ENCODE results near the gene GPR158.

GPR158 gene

DNA sequence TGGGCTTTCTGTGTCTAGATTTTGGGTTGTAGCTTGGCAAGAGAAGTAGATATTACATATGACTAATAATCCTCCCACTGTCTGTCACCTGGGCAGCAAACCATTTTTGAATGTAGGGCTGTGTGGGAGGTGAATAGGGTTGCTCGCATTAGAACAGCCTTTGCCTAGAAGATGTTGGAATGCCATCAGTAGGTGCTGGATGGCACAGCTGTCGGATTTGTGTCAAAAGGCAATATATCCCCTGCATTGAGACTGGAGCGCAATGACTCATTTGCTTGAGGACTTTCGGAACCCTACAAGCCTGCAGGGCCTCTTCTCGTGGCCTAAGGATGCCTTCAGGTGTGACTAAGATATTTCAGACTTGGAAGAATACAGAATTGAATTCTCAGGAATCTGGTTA lies 323.8 kb downstream of the GPR158 start:
- no peak for DNase-seq (ENCODE audit: low spot score)

DNA sequence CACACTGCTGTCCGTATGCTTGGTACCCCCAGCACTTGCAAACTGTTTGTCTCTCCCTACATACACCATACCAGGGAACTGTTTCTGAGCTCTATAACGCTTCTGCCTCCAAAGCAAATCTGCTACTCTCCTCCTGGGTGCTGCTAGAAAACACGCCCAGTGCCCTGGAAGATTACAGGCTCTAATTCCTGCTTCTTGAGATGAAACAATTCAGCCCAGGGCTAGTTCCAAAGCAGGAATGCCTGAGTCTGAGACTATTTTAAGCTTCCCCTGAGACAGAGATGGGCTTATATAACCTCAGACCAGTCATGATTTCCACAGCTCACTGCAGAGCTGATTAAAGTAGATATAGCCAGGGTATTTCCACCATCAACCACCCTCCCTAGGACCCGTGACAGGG lies 327.1 kb downstream of the GPR158 start:
- DNase-seq (ENCODE audit: low spot score) = no peak

DNA sequence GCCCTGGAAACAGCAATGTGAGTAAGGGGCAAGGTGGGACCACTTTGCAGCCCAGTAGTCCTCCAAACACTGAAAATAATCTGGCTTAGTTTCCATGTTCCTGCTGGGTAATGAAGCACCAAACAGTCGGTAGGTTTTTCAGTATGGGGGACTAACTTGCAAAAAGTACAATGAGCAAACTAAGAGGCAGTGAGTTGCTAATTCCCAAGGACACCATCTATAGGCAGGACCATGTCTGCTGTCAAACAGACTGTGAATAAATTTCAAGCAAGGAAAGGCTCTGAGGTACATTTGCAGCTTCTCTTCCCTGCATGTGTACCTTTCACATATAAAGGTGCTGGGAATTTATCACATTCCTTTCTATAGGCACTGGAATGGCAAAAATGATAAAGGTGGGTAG lies 327.7 kb downstream of the GPR158 start:
- no peak for DNase-seq (ENCODE audit: low spot score)

DNA sequence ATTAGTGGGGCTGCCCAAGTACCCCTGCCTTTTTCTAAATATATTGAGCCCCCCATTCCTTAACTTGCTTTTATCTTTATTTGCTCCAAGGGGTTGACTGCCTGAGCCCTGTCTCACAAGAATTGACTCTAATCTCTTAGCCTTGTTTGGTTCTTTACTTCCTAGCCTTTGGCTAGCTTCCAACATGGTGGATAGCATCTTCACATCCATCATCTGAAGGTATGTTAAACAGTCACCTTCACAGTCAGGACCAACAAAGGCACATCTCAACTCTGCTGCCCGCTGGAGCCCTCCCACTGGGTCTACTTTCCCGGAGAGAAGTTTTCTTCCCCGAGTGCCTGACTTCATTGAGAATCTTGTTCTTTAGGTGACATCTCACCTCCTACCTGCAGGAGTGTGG lies 329.5 kb downstream of the GPR158 start:
- DNase-seq (ENCODE audit: low spot score) = no peak

DNA sequence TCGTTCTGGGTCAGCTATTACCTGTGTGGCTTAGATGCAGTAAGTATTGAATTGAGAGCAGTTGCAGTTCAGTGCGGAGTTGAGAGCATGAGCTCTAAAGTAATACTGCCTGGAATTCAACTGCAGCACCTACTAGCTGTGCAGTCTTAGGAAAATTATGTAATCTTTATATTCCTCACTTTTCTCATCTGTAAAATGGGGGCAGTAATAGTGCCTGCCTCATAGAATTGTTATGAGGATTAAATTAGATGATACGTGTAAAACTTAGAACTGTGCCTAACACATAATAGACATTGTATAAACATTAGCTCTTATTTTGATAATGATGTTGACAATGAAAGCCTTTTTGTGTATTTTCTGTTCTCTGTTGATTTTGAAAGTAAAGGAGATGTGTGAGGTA lies 330.0 kb downstream of the GPR158 start:
- DNase-seq (ENCODE audit: low spot score) = no peak

DNA sequence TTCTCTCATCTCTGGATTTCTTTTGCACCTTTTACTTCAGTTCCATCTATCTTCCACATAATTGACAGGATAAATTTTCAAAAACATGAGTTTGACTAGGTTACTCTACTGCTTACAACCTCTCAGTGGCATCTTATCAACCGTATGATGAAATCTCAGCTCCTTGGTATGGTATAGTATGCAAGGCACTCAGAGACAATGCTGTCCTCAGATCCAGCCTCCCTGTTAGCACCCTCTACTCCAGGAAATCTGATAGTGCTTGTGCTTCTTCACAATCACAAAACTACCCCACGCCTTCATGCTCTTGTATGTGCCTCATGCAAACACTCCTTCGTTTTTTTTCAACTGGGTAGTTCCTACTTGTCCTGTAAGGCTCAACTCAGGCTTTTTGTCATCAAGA lies 330.7 kb downstream of the GPR158 start:
- DNase-seq (ENCODE audit: low spot score) = no peak

DNA sequence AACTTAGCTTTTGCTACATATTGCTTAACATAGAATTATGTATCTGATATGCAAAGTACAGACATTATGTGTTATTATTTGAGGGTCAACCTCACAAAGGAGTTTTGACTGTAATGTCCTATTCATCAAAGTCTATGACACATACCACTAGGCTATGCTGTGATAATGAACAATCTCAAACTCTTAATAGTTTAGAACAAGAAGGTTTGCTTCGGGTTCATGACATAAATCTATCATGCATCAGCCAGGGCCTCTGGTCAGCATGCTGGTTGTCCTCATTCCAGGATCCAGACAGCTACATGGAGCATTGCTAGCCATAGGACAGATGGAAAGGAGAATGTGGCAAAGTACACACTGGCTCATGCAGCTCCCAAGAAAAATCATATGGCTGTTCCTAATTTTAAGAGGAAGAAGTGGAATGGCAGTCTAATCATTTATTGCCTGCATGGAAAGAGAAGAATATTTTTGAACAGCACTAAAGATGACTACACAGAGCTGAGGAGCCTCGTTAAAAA lies 332.1 kb downstream of the GPR158 start:
- DNase-seq (ENCODE audit: low spot score) = no peak

DNA sequence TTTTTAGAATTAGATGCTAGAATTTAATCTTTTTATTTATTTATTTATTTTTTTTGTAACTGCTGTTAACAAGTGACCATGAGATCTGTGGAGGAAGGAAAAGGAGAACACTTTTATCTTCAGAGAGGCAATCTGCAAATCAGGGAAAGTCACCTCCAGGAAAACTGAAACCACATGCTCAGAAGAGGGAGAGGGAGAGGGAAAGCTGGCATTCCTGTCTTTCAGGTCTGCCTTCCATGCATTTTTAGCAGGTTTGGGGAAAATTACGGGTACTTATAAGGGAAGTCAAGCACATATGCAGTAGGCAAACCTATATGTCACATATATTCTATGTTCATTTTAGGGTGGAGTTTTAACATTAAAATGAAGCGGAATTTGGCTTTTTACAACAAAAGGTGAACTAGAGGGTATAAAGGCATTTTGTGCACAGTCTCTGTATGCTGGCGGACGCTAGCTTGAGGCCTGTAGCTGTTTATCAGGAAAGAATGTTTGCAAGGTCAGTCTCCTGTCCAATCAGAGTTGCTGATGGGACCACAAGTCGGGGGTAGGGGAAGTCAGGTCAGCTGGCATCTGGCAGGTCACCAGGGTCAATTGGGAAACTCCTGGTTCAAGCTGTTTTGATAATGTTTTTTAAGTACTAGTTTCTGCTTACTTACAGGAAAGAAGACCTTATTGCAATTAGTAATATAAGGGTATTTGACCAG lies 333.5 kb downstream of the GPR158 start:
- DNase-seq (ENCODE audit: low spot score) = no peak

DNA sequence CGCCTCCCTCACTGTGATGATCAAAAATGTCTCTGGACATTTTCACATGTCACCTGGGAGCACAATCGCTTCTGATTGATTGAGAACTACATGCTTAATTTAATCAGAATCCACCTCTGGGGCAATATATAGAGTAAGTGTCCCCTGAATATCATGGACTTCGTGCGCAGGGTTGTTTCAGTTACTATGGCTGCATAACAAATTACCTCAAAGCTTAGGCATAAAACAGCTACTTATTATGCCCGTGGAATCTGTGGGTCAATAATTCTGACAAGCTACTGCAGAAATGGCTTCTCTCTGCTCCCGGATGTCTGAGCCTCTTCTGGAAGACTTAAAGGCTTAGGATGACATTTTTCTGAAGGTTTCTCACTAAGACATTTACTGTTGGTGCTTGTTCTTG lies 334.4 kb downstream of the GPR158 start:
- DNase-seq (ENCODE audit: low spot score) = no peak

DNA sequence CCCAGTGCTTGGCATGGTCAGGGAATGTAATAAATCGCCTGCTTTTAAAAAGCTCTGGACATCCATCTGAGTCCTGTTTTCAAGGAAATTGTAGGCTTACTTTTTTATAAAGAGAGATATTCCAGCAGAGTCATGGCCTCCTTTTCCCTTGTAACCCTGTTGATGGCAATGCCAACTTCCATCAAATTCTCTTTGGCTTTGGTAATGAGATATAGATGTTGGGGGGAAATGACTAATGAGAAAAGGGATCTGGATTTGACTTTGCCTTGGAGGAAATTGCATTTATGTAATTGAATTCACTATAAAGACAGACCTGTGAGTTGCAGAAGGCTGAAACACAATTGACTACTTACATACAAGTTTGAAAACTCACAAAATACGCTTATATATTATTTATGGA lies 347.5 kb downstream of the GPR158 start:
- DNase-seq (ENCODE audit: low spot score) = no peak

DNA sequence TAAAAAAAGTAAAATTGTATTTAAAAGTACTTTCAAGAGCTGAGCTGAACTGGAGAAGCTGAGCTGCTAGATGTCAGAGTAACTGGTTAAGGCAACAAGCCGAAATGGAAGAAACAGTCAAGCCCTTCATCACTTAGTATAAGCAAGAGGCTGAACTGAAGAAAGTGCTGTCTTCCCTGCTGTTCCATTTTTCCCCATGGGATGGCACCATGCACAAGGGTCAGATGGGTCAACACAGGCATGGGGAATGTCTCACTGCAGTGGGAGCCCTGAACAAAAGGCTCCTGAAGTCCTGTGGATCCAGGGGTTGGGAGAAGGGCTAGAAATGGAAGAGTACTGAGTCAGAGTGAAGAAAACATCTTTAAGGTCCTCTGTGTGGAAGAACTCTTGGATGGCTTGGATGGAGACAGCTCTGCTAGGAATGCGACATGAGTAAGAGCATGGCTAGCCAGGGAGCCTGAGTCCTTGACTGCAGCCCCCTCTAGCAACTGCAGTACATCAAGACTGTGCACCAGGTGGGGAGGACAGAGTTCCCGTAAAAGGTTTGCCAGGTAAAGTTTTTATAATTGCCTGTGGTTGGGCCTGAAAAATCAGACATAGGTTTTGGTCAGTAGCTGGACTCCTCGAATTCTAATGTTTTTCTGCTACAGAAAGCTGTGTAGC lies 348.3 kb downstream of the GPR158 start:
- DNase-seq (ENCODE audit: low spot score) = no peak

DNA sequence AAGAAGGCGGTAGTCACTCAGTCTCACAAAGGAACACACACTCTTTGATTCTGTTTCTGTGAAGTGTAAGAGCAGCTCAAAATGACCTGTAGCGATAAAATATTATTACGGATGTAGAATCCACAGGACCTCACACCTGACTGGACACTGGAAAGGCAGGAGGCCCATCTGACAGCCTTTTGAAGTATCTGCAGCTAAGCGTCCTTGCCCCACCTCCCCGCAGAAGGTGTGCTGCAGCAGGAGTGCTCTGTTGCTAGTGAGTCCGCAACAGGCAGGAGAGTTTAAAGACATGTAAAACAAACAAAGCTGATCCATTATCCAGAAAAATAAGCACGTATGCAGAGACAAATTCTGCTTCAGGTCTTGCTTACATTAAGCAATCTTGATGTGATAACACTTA lies 355.5 kb downstream of the GPR158 start:
- DNase-seq (ENCODE audit: low spot score) = no peak

DNA sequence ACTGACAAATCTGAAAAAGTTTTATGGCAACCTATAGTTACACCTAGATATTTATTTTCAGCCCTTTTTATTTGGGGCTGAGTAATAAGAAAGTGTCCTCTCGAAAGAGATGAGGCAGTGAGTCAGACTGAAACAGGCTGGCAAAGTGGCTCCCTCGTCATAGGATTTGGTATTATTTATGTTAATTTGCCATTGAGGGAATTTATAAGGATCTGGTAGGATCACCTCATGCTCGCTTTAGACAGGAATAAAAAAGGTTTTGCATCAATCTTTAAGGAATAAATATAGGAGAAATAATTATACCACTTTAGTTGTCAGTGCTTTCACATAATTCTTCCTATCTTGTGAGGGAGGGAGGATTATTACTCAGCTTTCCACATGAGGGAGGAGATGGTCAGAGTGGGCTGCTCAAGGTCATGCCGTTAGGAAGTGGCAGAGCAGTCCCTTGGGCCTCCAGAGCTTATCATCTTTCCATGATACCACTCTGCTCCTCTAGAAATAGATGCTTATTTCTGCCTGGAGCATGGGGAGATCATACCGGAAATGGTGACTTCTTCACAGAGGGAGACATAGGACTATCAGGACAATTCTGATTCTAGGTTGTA lies 356.8 kb downstream of the GPR158 start:
- DNase-seq (ENCODE audit: low spot score) = no peak

DNA sequence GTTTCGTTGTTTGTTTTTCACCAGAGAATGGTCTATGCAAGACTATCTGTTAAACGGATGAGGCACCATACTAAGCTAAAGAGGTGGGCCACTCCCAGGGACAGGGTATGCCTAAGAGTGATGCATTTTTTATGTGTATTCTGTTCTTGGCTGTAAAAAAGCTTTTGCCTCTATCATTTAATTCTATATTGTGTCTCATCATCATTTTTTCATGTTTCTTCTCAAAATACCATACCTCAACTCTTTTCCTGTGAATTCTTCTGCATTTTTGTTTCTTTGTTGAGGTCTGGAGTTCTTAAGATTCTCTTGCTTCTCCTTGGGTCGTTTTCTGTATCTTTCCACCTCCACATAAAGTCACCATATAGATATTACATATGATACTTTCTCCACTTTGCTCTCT lies 357.4 kb downstream of the GPR158 start:
- no peak for DNase-seq (ENCODE audit: low spot score)

DNA sequence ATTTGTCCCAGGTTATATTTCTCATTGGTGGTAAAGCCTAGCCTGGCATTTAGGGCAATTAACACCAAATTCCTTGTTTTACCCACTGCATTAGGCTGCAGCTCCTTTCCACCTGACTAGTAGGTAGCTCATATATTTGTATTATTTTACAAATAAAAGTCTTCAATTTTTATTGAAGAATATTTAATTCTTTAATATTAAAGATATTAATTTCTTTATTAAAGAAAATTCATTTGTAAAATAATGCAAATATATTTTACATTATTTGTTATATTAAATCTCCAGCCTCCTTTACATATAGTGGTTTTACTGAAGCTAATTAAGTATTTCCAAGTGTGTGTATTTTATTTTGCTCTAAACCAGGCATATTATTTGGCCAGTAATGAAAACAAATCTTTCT lies 361.2 kb downstream of the GPR158 start:
- no peak for DNase-seq (ENCODE audit: low spot score)

DNA sequence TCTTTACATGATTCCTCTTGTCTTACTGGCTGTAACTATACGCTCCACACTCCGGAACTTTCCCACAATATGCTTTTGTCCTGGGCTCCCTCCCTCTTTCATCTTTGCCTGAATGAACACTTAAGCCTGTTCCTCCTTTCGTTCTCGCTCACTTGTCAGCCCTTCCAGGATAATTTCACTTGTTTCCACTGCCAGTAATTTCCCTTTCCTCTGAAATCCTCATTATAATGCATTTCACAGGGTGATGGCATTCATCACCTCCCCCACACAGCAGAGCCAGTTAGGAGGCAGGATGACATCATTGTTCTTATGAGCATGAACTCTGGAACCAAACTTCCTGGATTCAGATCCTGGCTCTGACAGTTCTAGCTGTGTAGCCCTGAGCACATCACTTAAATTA lies 372.6 kb downstream of the GPR158 start:
- DNase-seq (ENCODE audit: low spot score) = no peak

DNA sequence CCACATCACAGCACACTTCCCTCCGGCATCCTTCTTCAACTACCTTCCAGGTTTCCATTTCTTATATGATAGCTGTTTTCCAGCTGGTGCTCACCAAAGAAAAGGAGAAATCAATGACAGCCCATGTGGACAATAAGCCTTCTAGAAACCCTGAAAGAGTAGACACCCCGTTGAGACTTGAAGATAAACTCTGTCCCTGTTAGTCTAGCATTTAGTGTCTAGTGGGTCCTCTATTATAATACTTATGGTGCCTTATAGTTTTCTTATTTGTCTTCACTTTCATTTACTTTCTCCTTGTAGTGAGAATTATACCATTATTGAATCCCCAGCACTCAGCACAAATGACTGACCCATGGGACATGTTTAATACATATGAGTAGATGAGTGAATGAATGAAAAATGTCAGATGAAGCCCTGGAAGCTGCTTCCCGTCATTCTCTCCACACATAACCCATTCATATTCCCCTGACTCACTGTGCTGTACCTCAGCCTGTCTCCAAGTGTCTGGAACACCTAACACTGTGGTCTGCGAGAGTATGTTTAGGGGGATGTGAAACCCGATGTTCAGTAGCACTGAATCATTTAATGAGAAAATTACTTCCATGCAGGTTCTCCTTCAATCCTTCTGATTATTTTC lies 377.6 kb downstream of the GPR158 start:
- no peak for DNase-seq (ENCODE audit: low spot score)

DNA sequence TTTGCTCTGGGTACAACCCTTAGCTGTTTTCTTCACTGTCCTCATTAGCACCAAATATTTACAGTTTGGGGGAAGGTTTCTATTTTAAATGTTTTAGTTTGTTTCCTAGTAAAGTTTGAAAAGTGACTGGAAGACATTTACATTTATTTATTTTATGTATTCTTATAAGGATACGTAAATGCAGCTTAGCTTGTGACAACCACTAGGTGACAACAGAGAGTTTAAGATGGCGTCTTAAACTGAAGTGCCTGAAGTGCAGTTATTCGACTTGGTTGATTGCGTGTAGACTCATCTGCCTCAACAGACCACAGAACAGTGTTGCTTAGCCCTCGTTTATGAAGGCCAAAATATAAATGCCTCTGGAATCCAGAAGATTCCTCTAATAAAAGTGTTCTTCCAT lies 381.1 kb downstream of the GPR158 start:
- no peak for DNase-seq (ENCODE audit: low spot score)

DNA sequence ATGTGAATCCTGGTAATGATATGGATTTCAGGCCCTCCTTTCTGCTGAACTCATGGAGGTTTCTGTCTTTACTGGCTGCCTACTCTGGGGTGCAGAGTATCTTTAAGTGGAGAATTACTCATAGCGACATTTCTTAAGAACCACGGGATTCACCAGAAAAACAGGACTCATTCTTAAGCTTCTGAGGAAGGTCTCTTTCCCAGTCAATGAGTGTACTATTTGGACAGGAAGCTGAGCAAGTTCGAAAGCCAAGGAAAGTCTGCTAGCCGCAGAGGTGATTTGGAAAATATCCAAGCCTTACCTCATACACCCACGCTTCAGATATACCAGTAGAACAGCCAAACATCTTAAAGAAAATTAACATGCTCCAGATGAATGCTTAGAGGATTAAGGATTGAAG lies 381.7 kb downstream of the GPR158 start:
- no peak for DNase-seq (ENCODE audit: low spot score)

DNA sequence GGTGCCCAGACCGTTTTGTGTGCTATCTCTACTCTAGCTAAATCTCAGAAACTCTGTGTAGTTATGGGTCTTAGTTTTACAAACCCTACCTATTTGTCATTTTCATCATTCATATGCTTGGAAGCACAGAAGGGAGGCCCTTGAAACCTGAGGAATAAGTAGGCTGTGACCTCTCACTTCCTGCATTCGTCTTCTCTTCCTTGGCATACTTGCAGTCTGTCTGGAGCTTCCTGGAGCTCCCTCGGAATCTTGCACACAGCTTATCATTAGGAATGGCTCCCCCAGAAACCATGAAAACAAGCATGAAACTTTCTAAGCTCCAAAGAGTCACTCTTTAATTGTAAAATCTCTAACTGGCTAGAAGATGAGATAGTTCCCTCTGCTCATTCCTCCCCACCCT lies 382.3 kb downstream of the GPR158 start:
- DNase-seq (ENCODE audit: low spot score) = no peak

DNA sequence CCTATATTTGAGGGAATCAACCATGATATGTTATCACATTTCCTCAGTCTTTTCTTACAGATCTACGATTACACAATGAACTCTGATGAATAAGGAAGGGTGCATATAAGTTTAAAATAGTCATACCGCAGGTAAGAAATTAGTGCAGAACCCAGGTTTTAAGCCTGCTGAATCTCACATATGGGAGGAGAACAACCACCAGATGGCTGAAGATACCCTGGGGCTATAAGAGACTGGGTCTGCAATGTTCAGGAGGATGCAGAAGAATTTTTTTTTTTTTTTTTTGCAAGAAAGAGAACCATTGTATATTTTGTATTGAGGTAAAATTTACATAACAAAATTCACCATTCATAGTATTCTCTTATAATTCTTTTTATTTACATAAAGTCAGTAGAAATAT lies 387.0 kb downstream of the GPR158 start:
- DNase-seq (ENCODE audit: low spot score) = no peak

DNA sequence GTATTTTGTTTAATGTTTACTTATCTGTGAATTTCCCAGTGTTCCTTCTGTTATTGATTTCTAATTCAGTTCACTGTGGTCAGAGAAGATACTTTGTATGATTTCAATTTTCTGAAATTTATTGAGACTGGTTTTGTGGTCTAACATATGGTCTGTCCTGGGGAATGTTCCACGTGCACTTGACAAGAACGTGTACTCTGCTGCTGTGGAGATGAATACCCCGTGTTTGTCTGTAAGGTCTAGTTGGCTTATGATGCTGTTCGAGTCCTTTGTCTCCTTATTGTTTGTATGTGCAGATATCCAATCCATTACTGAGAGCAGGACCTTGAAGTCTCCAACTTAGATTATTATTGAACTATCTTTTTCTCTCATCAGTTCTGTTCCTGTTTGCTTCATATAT lies 387.7 kb downstream of the GPR158 start:
- no peak for DNase-seq (ENCODE audit: low spot score)

DNA sequence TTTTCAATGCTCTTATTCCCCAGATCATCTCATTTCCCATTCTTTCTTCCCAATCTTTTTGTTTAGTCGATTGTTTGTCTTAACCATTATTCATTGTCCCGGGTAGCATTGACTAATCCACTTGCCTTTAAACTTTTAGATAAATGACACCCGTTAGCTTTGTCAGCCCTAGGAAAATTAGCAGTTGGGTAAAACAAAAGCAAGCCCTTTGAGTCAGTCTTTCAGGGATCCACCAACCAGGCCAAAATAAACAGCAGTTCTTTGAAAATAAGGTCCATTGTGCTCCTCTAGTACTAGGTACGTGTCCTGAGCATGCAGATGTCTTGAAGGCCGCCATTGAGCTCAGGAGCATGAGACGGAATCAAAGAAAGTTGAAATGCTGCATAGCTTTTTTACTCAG lies 389.6 kb downstream of the GPR158 start:
- no peak for DNase-seq (ENCODE audit: low spot score)
